Urinary bladder (tissue), 4 donors: ENCODE data around the gene LYG1. TPM values are rescaled to one million over a fixed set of nuclear protein-coding genes. Genes with fewer than 3 reads are reported as not detected.

Experiments used
- DNase-seq: peaks from one replicate; pipeline ENCODE4 v3.0.0-alpha.2; 2015; ENCODE audit errors: extremely low spot score
- H3K27ac ChIP-seq: one replicate; pipeline ENCODE4 v1.5.1; 2013; ENCODE audit warnings: low read depth, mild to moderate bottlenecking, moderate library complexity
- H3K36me3 ChIP-seq: one replicate; pipeline ENCODE4 v1.6.1; 2013; ENCODE audit warnings: mild to moderate bottlenecking, moderate library complexity; ENCODE audit not compliant: insufficient read depth
- H3K4me1 ChIP-seq: one replicate; pipeline ENCODE4 v1.6.1; 2013; ENCODE audit warnings: mild to moderate bottlenecking, moderate library complexity; ENCODE audit not compliant: insufficient read depth
- H3K4me3 ChIP-seq: one replicate; pipeline ENCODE4 v1.5.1; 2013; ENCODE audit warnings: low read depth, low read length
- WGBS: extraction: QIAGEN DNeasy Blood & Tissue Kit; methylation state at CpG from one replicate; pipeline ENCODE4 v1.1.7; 2013; 5-methylcytosine and 5-hydroxymethylcytosine counted together
- polyA plus RNA-seq: library from polyadenylated mRNA; stranded (reverse); fragments of 200-250 nt; gene quantifications from one replicate; pipeline ENCODE4 v1.2.3, GENCODE V29; 2013
- total RNA-seq: library from RNA; depleted of rRNA; stranded (reverse); fragments of >200 nt; gene quantifications from one replicate; pipeline ENCODE4 v1.2.3, GENCODE V29; 2014
- donor health status: healthy with polysubstance abuse.
- donor health status: healthy.

The LYG1 gene
- total and polyA plus RNA-seq, 2 donors, result 0.79 to 1.5 TPM

DNA sequence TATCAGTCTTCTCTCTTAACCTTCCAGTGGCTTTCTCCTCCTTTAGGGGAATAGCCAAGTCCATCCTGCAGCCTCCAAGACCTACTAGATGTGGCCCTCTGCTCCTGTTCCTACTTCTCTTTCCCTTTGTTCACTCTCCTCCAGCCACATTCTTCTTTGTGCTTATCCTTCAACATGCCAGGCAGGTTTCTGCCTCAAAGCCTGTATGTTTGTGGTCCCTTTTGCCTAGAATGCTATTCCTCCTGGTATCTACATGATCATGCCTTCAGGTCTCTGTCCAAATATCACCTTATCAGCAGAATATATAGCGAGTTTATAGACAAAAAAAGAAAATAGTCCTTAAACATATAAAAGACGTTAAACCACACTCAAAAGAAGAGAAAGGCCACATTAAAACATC lies 51.0 kb downstream of the LYG1 start:
- no peak for DNase-seq
- WGBS, result 82% methylated on average over 2 of the region's 2 CpGs
- H3K4me3 ChIP-seq, result no peak overlapping the region

GRCh38 chr2:99242151-99242550 lies 58.8 kb downstream of the LYG1 start:
- H3K4me3 ChIP-seq, result no peak overlapping the region
- H3K36me3 ChIP-seq, result no peaks in the 10 kb centered on the region
- no peak overlapping the region for H3K27ac ChIP-seq
- DNase-seq, result no peak
- WGBS, result 48% methylated on average over 6 of the region's 6 CpGs
- no peaks in the 10 kb centered on the region for H3K4me1 ChIP-seq

More for the DNA sequence above, 51.0 kb downstream of the LYG1 start:
- no peak overlapping the region for H3K27ac ChIP-seq
- H3K4me1 ChIP-seq, result no peaks in the 10 kb centered on the region
- H3K36me3 ChIP-seq, result no peaks in the 10 kb centered on the region

DNA sequence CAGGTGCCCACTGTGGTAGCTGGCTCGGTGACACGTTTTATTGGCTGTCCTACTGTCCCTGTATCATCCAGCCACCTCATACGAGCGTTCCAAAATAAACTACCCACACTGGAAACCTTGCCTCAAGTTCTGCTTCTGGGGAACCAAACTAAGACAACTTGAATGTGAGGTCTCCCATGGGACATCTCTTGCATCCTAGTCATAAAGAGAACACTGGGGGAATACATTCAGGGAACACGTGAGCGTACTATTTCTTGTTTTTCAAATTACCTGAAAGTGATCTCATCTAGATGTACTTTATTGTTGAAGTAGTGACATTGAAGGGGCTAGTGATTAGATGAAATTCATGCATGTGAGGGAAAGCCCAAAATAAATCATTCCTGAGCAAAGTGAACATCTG lies 60.6 kb downstream of the LYG1 start:
- Histone ChIP-seq H3K4me3 (no peak overlapping the region), H3K36me3 (no peaks in the 10 kb centered on the region), H3K4me1 (no peaks in the 10 kb centered on the region), H3K27ac (no peak overlapping the region)
- 82% methylated on average over 6 of the region's 6 CpGs for WGBS
- no peak for DNase-seq

GRCh38 chr2:99238599-99238998 lies 62.4 kb downstream of the LYG1 start:
- Histone ChIP-seq H3K4me3 (no peak overlapping the region), H3K4me1 (no peaks in the 10 kb centered on the region), H3K36me3 (no peaks in the 10 kb centered on the region), H3K27ac (no peak overlapping the region)
- DNase-seq, result no peak
- WGBS, result 88% methylated on average over 6 of the region's 6 CpGs

Other genes starting within 250 kb of the LYG1 start
- gene C2orf15, start 159.5 kb downstream of the LYG1 start, total RNA-seq, result 1.5 TPM
- gene C2orf15, start 159.5 kb downstream of the LYG1 start, polyA plus RNA-seq, result 0.60 TPM
- gene TSGA10, start 146.3 kb downstream of the LYG1 start, total RNA-seq, result 12.2 TPM
- gene TSGA10, start 146.3 kb downstream of the LYG1 start, polyA plus RNA-seq, result 2.5 TPM
- 13.6 TPM for gene LIPT1, start 146.2 kb downstream of the LYG1 start, total RNA-seq
- 9.0 TPM for gene LIPT1, start 146.2 kb downstream of the LYG1 start, polyA plus RNA-seq
- 31.6 TPM for gene MITD1, start 120.1 kb downstream of the LYG1 start, total RNA-seq
- gene MITD1, start 120.1 kb downstream of the LYG1 start, polyA plus RNA-seq, result 32.1 TPM
- gene MRPL30, start 120.0 kb downstream of the LYG1 start, total RNA-seq, result 46.3 TPM
- gene MRPL30, start 120.0 kb downstream of the LYG1 start, polyA plus RNA-seq, result 17.9 TPM
- gene LYG2, start 45.5 kb downstream of the LYG1 start, total RNA-seq, result not detected
- gene LYG2, start 45.5 kb downstream of the LYG1 start, polyA plus RNA-seq, result not detected
- 59.1 TPM for gene TXNDC9, start 35.1 kb upstream of the LYG1 start, total RNA-seq
- gene TXNDC9, start 35.1 kb upstream of the LYG1 start, polyA plus RNA-seq, result 20.5 TPM
- gene EIF5B, start 36.2 kb upstream of the LYG1 start, total RNA-seq, result 30.5 TPM
- gene EIF5B, start 36.2 kb upstream of the LYG1 start, polyA plus RNA-seq, result 28.9 TPM
- gene REV1, start 188.8 kb upstream of the LYG1 start, total RNA-seq, result 134 TPM
- 21.0 TPM for gene REV1, start 188.8 kb upstream of the LYG1 start, polyA plus RNA-seq